Measurements from ENCODE around the gene ZNF536. TPM values are rescaled to one million over a fixed set of nuclear protein-coding genes. Genes with fewer than 3 reads are reported as not detected.
"Not testable (repeated sequence)": the region's sequence is repeated elsewhere in the genome, so short reads cannot be mapped to it uniquely, and the experiment has no call there.

ZNF536 gene
- total RNA-seq, 1 experiment from 2014 or later, result not detected

- DNase-seq (ENCODE audit: low read depth), result not testable (repeated sequence)
Measured at GRCh38 chr19:30417166-30417565, 45.0 kb downstream of the ZNF536 start.

GRCh38 chr19:30419568-30420180 lies 47.5 kb downstream of the ZNF536 start:
- peak; percentile 18 for DNase-seq (ENCODE audit: low read depth)

GRCh38 chr19:30420316-30420715 lies 48.1 kb downstream of the ZNF536 start:
- no peak for DNase-seq (ENCODE audit: low read depth)

- DNase-seq (ENCODE audit: low read depth), result no peak
Measured at GRCh38 chr19:30420881-30421280, 48.7 kb downstream of the ZNF536 start.

- DNase-seq (ENCODE audit: low read depth), result no peak
Measured at GRCh38 chr19:30421571-30421970, 49.4 kb downstream of the ZNF536 start.

GRCh38 chr19:30423481-30423880 lies 51.3 kb downstream of the ZNF536 start:
- DNase-seq (ENCODE audit: low read depth), result no peak

GRCh38 chr19:30425885-30426838 lies 54.0 kb downstream of the ZNF536 start:
- DNase-seq (ENCODE audit: low read depth), result no peak

GRCh38 chr19:30426864-30427263 lies 54.7 kb downstream of the ZNF536 start:
- no peak for DNase-seq (ENCODE audit: low read depth)

GRCh38 chr19:30428092-30428680 lies 56.0 kb downstream of the ZNF536 start:
- no peak for DNase-seq (ENCODE audit: low read depth)

GRCh38 chr19:30428844-30429243 lies 56.7 kb downstream of the ZNF536 start:
- DNase-seq (ENCODE audit: low read depth), result no peak

GRCh38 chr19:30430206-30430734 lies 58.1 kb downstream of the ZNF536 start:
- DNase-seq (ENCODE audit: low read depth), result no peak

GRCh38 chr19:30431591-30431990 lies 59.4 kb downstream of the ZNF536 start:
- no peak for DNase-seq (ENCODE audit: low read depth)

GRCh38 chr19:30434797-30435594 lies 62.8 kb downstream of the ZNF536 start:
- no peak for DNase-seq (ENCODE audit: low read depth)

- no peak for DNase-seq (ENCODE audit: low read depth)
Measured at GRCh38 chr19:30437869-30438268, 65.7 kb downstream of the ZNF536 start.

GRCh38 chr19:30439310-30439709 lies 67.1 kb downstream of the ZNF536 start:
- no peak for DNase-seq (ENCODE audit: low read depth)

- peak; percentile 5 for DNase-seq (ENCODE audit: low read depth)
Measured at GRCh38 chr19:30441011-30441410, 68.8 kb downstream of the ZNF536 start.

- DNase-seq (ENCODE audit: low read depth), result no peak
Measured at GRCh38 chr19:30442674-30443073, 70.5 kb downstream of the ZNF536 start.

- DNase-seq (ENCODE audit: low read depth), result no peak
Measured at GRCh38 chr19:30443531-30444252, 71.5 kb downstream of the ZNF536 start.

GRCh38 chr19:30444253-30444671 lies 72.1 kb downstream of the ZNF536 start:
- DNase-seq (ENCODE audit: low read depth), result no peak

- no peak for DNase-seq (ENCODE audit: low read depth)
Measured at GRCh38 chr19:30444686-30445232, 72.6 kb downstream of the ZNF536 start.

- DNase-seq (ENCODE audit: low read depth), result no peak
Measured at GRCh38 chr19:30445385-30445784, 73.2 kb downstream of the ZNF536 start.

Measured in M059J (cell line).